Gastroesophageal sphincter (tissue), 4 donors: ENCODE data around the gene SPATA45. TPM values are rescaled to one million over a fixed set of nuclear protein-coding genes. Genes with fewer than 3 reads are reported as not detected.

Experiments used
- small RNA-seq, 4 donors: library from RNA; depleted of rRNA; stranded (forward); fragments of <200 nt; gene quantifications; one replicate each; pipeline ENCODE3, GENCODE V24; 2016
- total RNA-seq, 4 donors: library from RNA; depleted of rRNA; stranded (reverse); fragments of >200 nt; gene quantifications; one replicate each; pipeline ENCODE4 v1.1.0, GENCODE V29; 2016

SPATA45 gene
- total RNA-seq, 4 donors from 2014 or later: not detected

Small RNAs within 50 kb of the gene (small RNA-seq; reads per million reads assigned to genes)
- 0 reads per million in 4 donors for gene AC104333.1
- 0 reads per million in 4 donors for gene AC104333.2

Other genes with a start within 250 kb of the SPATA45 start
- gene ATF3, start 238.9 kb downstream of the SPATA45 start, total RNA-seq: 10 to 100 TPM in 2 of 4 donors, 1 to 10 TPM in 2; 4.0 to 17.2 (median 9.4) TPM
- 1 to 10 TPM in 3 of 4 donors, under 1 TPM in 1; 0.31 to 3.9 (median 3.7) TPM for gene BATF3, start 147.8 kb downstream of the SPATA45 start, total RNA-seq
- gene NSL1, start 55.9 kb downstream of the SPATA45 start, total RNA-seq: 10 to 100 TPM; 20.1 to 36.4 (median 31.1) TPM
- 10 to 100 TPM in 2 of 4 donors, 1 to 10 TPM in 2; 7.9 to 23.0 (median 9.9) TPM for gene TATDN3, start 55.8 kb downstream of the SPATA45 start, total RNA-seq
- 1 to 10 TPM; 3.2 to 9.2 (median 4.4) TPM for gene FLVCR1, start 10.6 kb upstream of the SPATA45 start, total RNA-seq
- 1 to 10 TPM in 3 of 4 donors, under 1 TPM in 1; 0.67 to 9.0 (median 1.5) TPM for gene VASH2, start 102.9 kb upstream of the SPATA45 start, total RNA-seq
- 10 to 100 TPM; 20.9 to 85.1 (median 39.0) TPM for gene ANGEL2, start 168.2 kb upstream of the SPATA45 start, total RNA-seq
- 10 to 100 TPM; 21.2 to 28.5 (median 23.8) TPM for gene RPS6KC1, start 203.6 kb upstream of the SPATA45 start, total RNA-seq